Karpas-422 (cell line): Measurements from ENCODE around the gene RAD9A. TPM values are rescaled to one million over a fixed set of nuclear protein-coding genes. Genes with fewer than 3 reads are reported as not detected.

Experiments used
- DNase-seq: peaks from one replicate; pipeline ENCODE4 v3.0.0-alpha.2; 2015
- H2AFZ ChIP-seq: fragments of 200-600 bp; sonication (generic); 2 replicates; pipeline ENCODE4 v1.6.1; 2014; ENCODE audit warnings: antibody characterized with exemption, low read length, mixed read lengths
- H3K27ac ChIP-seq: fragments of 200-600 bp; sonication (generic); 2 replicates; pipeline ENCODE4 v1.5.1; 2014; ENCODE audit warnings: mild to moderate bottlenecking, low read length, moderate library complexity
- H3K27me3 ChIP-seq: fragments of 200-600 bp; sonication (generic); 2 replicates; pipeline ENCODE4 v1.6.1; 2014; ENCODE audit warnings: low read length, mixed read lengths
- H3K36me3 ChIP-seq: fragments of 200-600 bp; sonication (generic); 2 replicates; pipeline ENCODE4 v1.6.1; 2014; ENCODE audit warnings: low read length, mixed read lengths; ENCODE audit not compliant: insufficient read depth
- H3K4me1 ChIP-seq: fragments of 200-600 bp; sonication (generic); 2 replicates; pipeline ENCODE4 v1.6.1; 2014; ENCODE audit warnings: mild to moderate bottlenecking, low read length, mixed read lengths
- H3K4me2 ChIP-seq: fragments of 200-600 bp; sonication (generic); 2 replicates; pipeline ENCODE4 v1.6.1; 2014; ENCODE audit warnings: low read length, low read depth, mild to moderate bottlenecking; ENCODE audit not compliant: poor library complexity, severe bottlenecking
- H3K4me3 ChIP-seq: fragments of 200-600 bp; sonication (generic); 2 replicates; pipeline ENCODE4 v1.5.1; 2014; ENCODE audit warnings: mild to moderate bottlenecking, antibody characterized with exemption, low read length, mixed read lengths
- H3K79me2 ChIP-seq: fragments of 200-600 bp; sonication (generic); 2 replicates; pipeline ENCODE4 v1.6.1; 2014; ENCODE audit warnings: mild to moderate bottlenecking, low read length, mixed read lengths
- H3K9ac ChIP-seq: fragments of 200-600 bp; sonication (generic); 2 replicates; pipeline ENCODE4 v1.6.0; 2014; ENCODE audit warnings: low read length
- H3K9me2 ChIP-seq: fragments of 200-600 bp; sonication (generic), shearing (Covaris generic); replicated peaks from 2 replicates; pipeline ENCODE4 v1.6.0; 2014; ENCODE audit warnings: mild to moderate bottlenecking, low read length, moderate library complexity; ENCODE audit not compliant: insufficient read depth
- H3K9me3 ChIP-seq: fragments of 300-700, 200-600 bp; sonication (generic); 2 replicates; pipeline ENCODE4 v1.6.1; 2014; ENCODE audit warnings: low read length, mixed read lengths
- H4K20me1 ChIP-seq: fragments of 200-600 bp; sonication (generic); 2 replicates; pipeline ENCODE4 v1.6.1; 2014; ENCODE audit warnings: mild to moderate bottlenecking, antibody characterized with exemption, low read length, low read depth; ENCODE audit not compliant: insufficient read depth
- total RNA-seq: library from RNA; depleted of rRNA; stranded (reverse); fragments of >200 nt; shearing (Covaris generic); gene quantifications from 2 replicates; pipeline ENCODE4 v1.2.3, GENCODE V29; 2014; ENCODE audit warnings: low replicate concordance

The RAD9A gene
- total RNA-seq, 1 experiment from 2014 or later, result 14.8 TPM

DNA sequence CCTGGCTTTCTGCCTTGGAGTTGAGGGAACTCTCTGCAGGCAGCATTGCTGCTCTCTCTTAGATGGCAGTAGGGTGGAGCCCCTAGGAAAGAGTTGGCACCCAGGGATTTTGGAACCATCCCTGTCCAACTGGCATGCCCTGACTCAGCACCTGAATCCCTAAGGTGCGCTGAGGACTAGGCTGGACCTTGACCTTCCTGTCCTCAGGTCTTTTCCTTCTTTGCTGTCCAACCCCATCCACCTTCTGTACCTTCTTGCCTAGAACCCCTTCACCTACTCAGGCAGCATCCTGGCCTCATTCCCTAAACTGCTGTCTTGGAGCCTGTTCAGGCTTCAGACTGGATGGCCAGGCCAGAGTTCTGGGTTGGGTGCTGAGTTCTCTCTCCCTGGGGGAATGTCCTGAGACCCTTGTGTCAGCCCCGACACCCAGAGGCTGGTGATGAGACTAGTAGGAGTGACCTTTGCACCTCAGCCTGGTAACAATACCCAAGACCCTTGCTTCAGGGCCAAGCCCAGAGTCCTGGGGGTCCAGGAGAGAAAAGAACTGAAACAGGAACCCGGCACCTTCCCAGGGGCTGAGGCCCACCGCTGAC, 35.9 kb upstream of the RAD9A start:
- DNase-seq, result no peak
- Histone ChIP-seq H3K9me3 (no peaks in the 10 kb centered on the region), H3K4me3 (peak overlapping the region; percentile 68)

GRCh38 chr11:67356387-67356863, 35.4 kb upstream of the RAD9A start:
- Histone ChIP-seq H3K27me3 (no peaks in the 10 kb centered on the region), H3K79me2 (no peaks in the 10 kb centered on the region), H3K9me2 (no peaks in the 10 kb centered on the region), H3K36me3 (peaks cover 9% of the 10 kb centered on the region; the same call in 1 of the 2 replicates), H3K27ac (peak overlapping the region; percentile 100), H3K9me3 (no peaks in the 10 kb centered on the region), H3K4me2 (peak overlapping the region; percentile 84), H3K4me1 (peaks cover 69% of the 10 kb centered on the region), H3K4me3 (peak overlapping the region; percentile 68), H4K20me1 (0 out of 2 replicates have a peak, but pooled peaks cover 2% of the 10 kb centered on the region), H2AFZ (no peak overlapping the region), H3K9ac (peak overlapping the region; percentile 85)
- DNase-seq, result peak; percentile 84

More for the DNA sequence above, 35.9 kb upstream of the RAD9A start:
- Histone ChIP-seq H4K20me1 (peaks cover 3% of the 10 kb centered on the region; the same call in 1 of the 2 replicates), H3K27ac (peak overlapping the region; percentile 100), H3K9ac (peak overlapping the region; percentile 85), H2AFZ (no peak overlapping the region), H3K27me3 (no peaks in the 10 kb centered on the region), H3K4me2 (peak overlapping the region; percentile 84), H3K36me3 (peaks cover 9% of the 10 kb centered on the region; the same call in 1 of the 2 replicates), H3K4me1 (peaks cover 72% of the 10 kb centered on the region), H3K79me2 (no peaks in the 10 kb centered on the region), H3K9me2 (no peaks in the 10 kb centered on the region)

GRCh38 chr11:67356864-67357561, 34.8 kb upstream of the RAD9A start:
- H3K4me1 ChIP-seq, result peaks cover 69% of the 10 kb centered on the region
- peak overlapping the region; percentile 85 for H3K9ac ChIP-seq
- peak overlapping the region; percentile 100 for H3K27ac ChIP-seq
- H3K9me2 ChIP-seq, result no peaks in the 10 kb centered on the region
- 0 out of 2 replicates have a peak overlapping the region, but pooled peaks have one; percentile 7 for H2AFZ ChIP-seq
- H3K4me2 ChIP-seq, result peak overlapping the region; percentile 84
- no peaks in the 10 kb centered on the region for H4K20me1 ChIP-seq
- peak overlapping the region; percentile 68 for H3K4me3 ChIP-seq
- no peaks in the 10 kb centered on the region for H3K79me2 ChIP-seq
- H3K27me3 ChIP-seq, result no peaks in the 10 kb centered on the region
- H3K36me3 ChIP-seq, result peaks cover 9% of the 10 kb centered on the region; the same call in 1 of the 2 replicates
- no peaks in the 10 kb centered on the region for H3K9me3 ChIP-seq
- peak; percentile 94 for DNase-seq

DNA sequence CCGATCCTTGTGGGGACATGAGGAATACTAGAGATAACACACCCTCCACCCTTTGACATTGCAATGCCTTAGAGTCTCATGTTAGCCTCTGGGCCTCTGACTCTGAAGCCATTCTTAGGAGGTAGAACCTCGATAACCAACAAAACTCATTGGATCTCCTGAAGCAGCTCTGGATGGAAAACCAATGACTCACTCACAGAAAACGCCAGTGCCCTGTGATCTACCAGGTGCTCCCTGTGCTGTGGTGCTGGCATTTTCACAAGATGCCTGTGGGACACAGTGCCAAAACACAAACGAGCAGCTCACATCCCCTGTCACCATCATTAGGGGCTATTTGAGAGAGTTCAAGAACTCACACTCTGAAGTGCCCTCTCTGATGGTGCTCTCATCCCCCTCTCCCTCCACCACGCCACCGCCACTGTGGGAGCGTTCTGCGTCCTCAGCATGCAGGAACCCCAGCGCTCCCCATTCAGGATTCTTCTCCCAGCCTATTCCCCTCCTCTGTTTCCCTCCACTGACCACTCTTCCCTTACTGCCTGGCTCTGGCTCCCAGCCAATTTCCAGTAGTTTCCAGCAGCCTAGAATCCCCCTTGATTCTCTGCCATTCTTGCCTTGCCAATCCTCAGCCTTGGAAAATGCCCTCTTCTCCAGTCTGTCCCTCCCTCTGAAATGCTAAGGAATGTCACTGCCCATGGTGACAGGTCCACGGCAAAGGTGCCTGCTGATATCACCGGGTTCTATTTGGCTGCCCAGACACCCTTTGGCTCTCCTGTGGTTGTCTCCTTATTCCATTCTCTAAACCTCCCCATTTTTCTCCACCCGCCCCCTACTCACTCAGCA, 33.7 kb upstream of the RAD9A start:
- no peaks in the 10 kb centered on the region for H3K27me3 ChIP-seq
- peak overlapping the region; percentile 84 for H3K4me2 ChIP-seq
- no peaks in the 10 kb centered on the region for H3K79me2 ChIP-seq
- no peak overlapping the region for H3K4me3 ChIP-seq
- peak overlapping the region; percentile 100 for H3K27ac ChIP-seq
- no peaks in the 10 kb centered on the region for H3K9me3 ChIP-seq
- no peaks in the 10 kb centered on the region for H3K9me2 ChIP-seq
- peak; percentile 38 for DNase-seq
- peaks cover 1% of the 10 kb centered on the region; the same call in 1 of the 2 replicates for H3K36me3 ChIP-seq
- H3K9ac ChIP-seq, result peak overlapping the region; percentile 85
- peaks cover 69% of the 10 kb centered on the region for H3K4me1 ChIP-seq
- no peaks in the 10 kb centered on the region for H4K20me1 ChIP-seq
- H2AFZ ChIP-seq, result no peak overlapping the region

- Histone ChIP-seq H3K4me1 (peaks cover 73% of the 10 kb centered on the region), H2AFZ (no peak overlapping the region), H3K79me2 (peaks cover 11% of the 10 kb centered on the region; the same call in 1 of the 2 replicates), H4K20me1 (peaks cover 2% of the 10 kb centered on the region; the same call in 1 of the 2 replicates), H3K27ac (peak overlapping the region; percentile 67), H3K9me2 (no peaks in the 10 kb centered on the region), H3K4me2 (no peak overlapping the region), H3K9me3 (no peaks in the 10 kb centered on the region), H3K4me3 (no peak overlapping the region), H3K36me3 (0 out of 2 replicates have a peak, but pooled peaks cover 8% of the 10 kb centered on the region), H3K27me3 (no peaks in the 10 kb centered on the region), H3K9ac (0 out of 2 replicates have a peak overlapping the region, but pooled peaks have one; percentile 25)
- no peak for DNase-seq
These were observed 27.6 kb upstream of the RAD9A start for GRCh38 chr11:67364169-67364568.

- peak overlapping the region; percentile 67 for H3K27ac ChIP-seq
- H3K9me3 ChIP-seq, result no peaks in the 10 kb centered on the region
- H4K20me1 ChIP-seq, result peaks cover 9% of the 10 kb centered on the region
- H3K9me2 ChIP-seq, result no peaks in the 10 kb centered on the region
- peaks cover 82% of the 10 kb centered on the region for H3K4me1 ChIP-seq
- H3K4me3 ChIP-seq, result no peak overlapping the region
- peaks cover 20% of the 10 kb centered on the region; the same call in 1 of the 2 replicates for H3K79me2 ChIP-seq
- DNase-seq, result no peak
- H3K9ac ChIP-seq, result 0 out of 2 replicates have a peak overlapping the region, but pooled peaks have one; percentile 25
- no peak overlapping the region for H2AFZ ChIP-seq
- H3K4me2 ChIP-seq, result no peak overlapping the region
- no peaks in the 10 kb centered on the region for H3K27me3 ChIP-seq
- H3K36me3 ChIP-seq, result 0 out of 2 replicates have a peak, but pooled peaks cover 8% of the 10 kb centered on the region
These were observed 26.7 kb upstream of the RAD9A start for GRCh38 chr11:67364783-67365722.

- Histone ChIP-seq H3K4me2 (no peak overlapping the region), H3K9ac (no peak overlapping the region), H3K9me3 (no peaks in the 10 kb centered on the region), H2AFZ (no peak overlapping the region), H3K27me3 (no peaks in the 10 kb centered on the region), H3K4me1 (peaks cover 91% of the 10 kb centered on the region), H3K79me2 (peaks cover 27% of the 10 kb centered on the region), H4K20me1 (peaks cover 9% of the 10 kb centered on the region), H3K27ac (peak overlapping the region; percentile 67), H3K9me2 (no peaks in the 10 kb centered on the region), H3K4me3 (no peak overlapping the region), H3K36me3 (0 out of 2 replicates have a peak, but pooled peaks cover 8% of the 10 kb centered on the region)
- DNase-seq, result no peak
These were observed 25.9 kb upstream of the RAD9A start for GRCh38 chr11:67365736-67366444.
